A549 treated with DMSO at 1 μM for 4 hours (cell line): ENCODE data around the gene NFATC2IP. TPM values are rescaled to one million over a fixed set of nuclear protein-coding genes. Genes with fewer than 3 reads are reported as not detected.

Experiments
- total RNA-seq: library from RNA; stranded (reverse); fragments of 200-300 nt; extraction: Qiagen RNA extraction; gene quantifications from 5 replicates; pipeline ENCODE4 v1.2.3, GENCODE V29; 2022; ENCODE audit warnings: low read depth

NFATC2IP gene
- total RNA-seq, result 20.5 to 34.2 TPM (median 29.9 TPM) in 5 replicates

GRCh38 chr16:28950648-28951409 lies at the start of gene NFATC2IP:
Gene NFATC2IP, plus strand, starts transcription at chr16:28950937. Its CDS starts 75 bp downstream, at chr16:28951012.

GRCh38 chr16:28924762-28925385 lies 25.9 kb upstream of the NFATC2IP start, which contains the start of gene RABEP2:
Gene RABEP2, minus strand, starts transcription at chr16:28925238. Its CDS starts 75 bp downstream, at chr16:28925163.

GRCh38 chr16:28931801-28932225 lies 18.9 kb upstream of the NFATC2IP start, which contains the start of gene CD19:
Gene CD19, plus strand, starts transcription at chr16:28931971. Its CDS starts 30 bp downstream, at chr16:28932001.

GRCh38 chr16:28974437-28975157 lies 23.9 kb downstream of the NFATC2IP start, which contains the start of gene SPNS1:
Gene SPNS1, plus strand, starts transcription at chr16:28974778. Its CDS starts 374 bp downstream, at chr16:28975152.

GRCh38 chr16:28984619-28985135 lies 33.9 kb downstream of the NFATC2IP start, which contains the start of gene LAT:
Gene LAT, plus strand, starts transcription at chr16:28985052. Its CDS starts 366 bp downstream, at chr16:28985418.

Other genes starting within 250 kb of the NFATC2IP start
- 182 to 381 TPM (median 343 TPM) in 5 replicates for gene EIF3C, start 239.5 kb upstream of the NFATC2IP start, total RNA-seq
- 0.69 to 2.3 TPM (median 1.8 TPM) in 5 replicates for gene NPIPB9, start 199.2 kb upstream of the NFATC2IP start, total RNA-seq
- 95.3 to 153 TPM (median 135 TPM) in 5 replicates for gene ATXN2L, start 127.9 kb upstream of the NFATC2IP start, total RNA-seq
- gene TUFM, start 104.6 kb upstream of the NFATC2IP start, total RNA-seq, result 230 to 318 TPM (median 288 TPM) in 5 replicates
- 22.4 to 32.6 TPM (median 31.1 TPM) in 5 replicates for gene SH2B1, start 87.1 kb upstream of the NFATC2IP start, total RNA-seq
- gene ATP2A1, start 72.4 kb upstream of the NFATC2IP start, total RNA-seq, result 1.4 to 3.6 TPM (median 2.4 TPM) in 5 replicates
- 9.1 to 11.9 TPM (median 10.7 TPM) in 5 replicates for gene RABEP2, start 25.7 kb upstream of the NFATC2IP start, total RNA-seq
- gene CD19, start 19.0 kb upstream of the NFATC2IP start, total RNA-seq, result not detected in 5 replicates
- 56.8 to 81.3 TPM (median 69.7 TPM) in 5 replicates for gene SPNS1, start 23.8 kb downstream of the NFATC2IP start, total RNA-seq
- 3.1 to 6.1 TPM (median 4.3 TPM) in 5 replicates for gene LAT, start 34.1 kb downstream of the NFATC2IP start, total RNA-seq